MM.1S (cell line): ENCODE data around the gene CYP19A1.
"Not testable (repeated sequence)": the region's sequence is repeated elsewhere in the genome, so short reads cannot be mapped to it uniquely, and the experiment has no call there.

Experiments used
- DNase-seq: peaks from one replicate; pipeline ENCODE4 v3.0.0-alpha.2; 2015
- H2AFZ ChIP-seq: fragments of 300-600 bp; sonication (generic); 2 replicates; pipeline ENCODE4 v1.6.0; 2016; ENCODE audit warnings: antibody characterized with exemption, low read length
- H3F3A ChIP-seq: fragments of 300-600 bp; sonication (generic); 2 replicates; pipeline ENCODE4 v1.6.1; 2016; ENCODE audit warnings: mild to moderate bottlenecking, antibody characterized with exemption, low read length, moderate library complexity, mixed read lengths; ENCODE audit not compliant: insufficient read depth
- H3K27ac ChIP-seq: fragments of 300-600 bp; sonication (generic); 2 replicates; pipeline ENCODE4 v1.5.1; 2016; ENCODE audit warnings: mild to moderate bottlenecking, low read length
- H3K27me3 ChIP-seq: fragments of 300-600 bp; sonication (generic); replicated peaks from 2 replicates; pipeline ENCODE4 v1.6.0; 2016; ENCODE audit warnings: low read length; ENCODE audit not compliant: insufficient read depth
- H3K36me3 ChIP-seq: fragments of 300-600 bp; sonication (generic); replicated peaks from 2 replicates; pipeline ENCODE4 v1.6.1; 2016; ENCODE audit warnings: mild to moderate bottlenecking, low read length, mixed read lengths; ENCODE audit not compliant: insufficient read depth
- H3K4me1 ChIP-seq: fragments of 300-600 bp; sonication (generic); 2 replicates; pipeline ENCODE4 v1.6.1; 2016; ENCODE audit warnings: low read length, mixed read lengths
- H3K4me2 ChIP-seq: fragments of 300-600 bp; sonication (generic); 2 replicates; pipeline ENCODE4 v1.6.0; 2016; ENCODE audit warnings: low read depth, low read length
- H3K4me3 ChIP-seq: fragments of 300-600 bp; sonication (generic); 2 replicates; pipeline ENCODE4 v1.5.1; 2016; ENCODE audit warnings: low read length, mixed read lengths
- H3K79me2 ChIP-seq: fragments of 300-600 bp; sonication (generic); 2 replicates; pipeline ENCODE4 v1.6.1; 2016; ENCODE audit warnings: mixed run types, low read length, mixed read lengths
- H3K9ac ChIP-seq: fragments of 300-600 bp; sonication (generic); 2 replicates; pipeline ENCODE4 v1.6.1; 2016; ENCODE audit warnings: low read length, mixed read lengths
- H3K9me2 ChIP-seq: fragments of 300-600 bp; sonication (generic); replicated peaks from 2 replicates; pipeline ENCODE4 v1.6.1; 2016; ENCODE audit warnings: mild to moderate bottlenecking, low read length, mixed read lengths; ENCODE audit not compliant: insufficient read depth
- H3K9me3 ChIP-seq: fragments of 300-600 bp; sonication (generic); replicated peaks from 2 replicates; pipeline ENCODE4 v1.6.1; 2016; ENCODE audit warnings: mild to moderate bottlenecking, low read length, mixed read lengths; ENCODE audit not compliant: insufficient read depth
- H4K20me1 ChIP-seq: fragments of 300-600 bp; sonication (generic); 2 replicates; pipeline ENCODE4 v1.6.1; 2016; ENCODE audit warnings: mild to moderate bottlenecking, low read length, moderate library complexity, mixed read lengths; ENCODE audit not compliant: insufficient read depth
- CTCF ChIP-seq: fragments of 300-600 bp; sonication (generic); IDR thresholded peaks from 2 replicates; pipeline ENCODE4 v1.5.1; 2016; ENCODE audit warnings: antibody characterized with exemption, low read length, mixed read lengths
- EZH2 ChIP-seq: fragments of 300-600 bp; sonication (generic); optimal IDR thresholded peaks from 2 replicates; pipeline ENCODE3; 2017; ENCODE audit warnings: low read depth, mild to moderate bottlenecking, antibody characterized with exemption, low read length, mixed read lengths
- EZH2phosphoT487 ChIP-seq: fragments of 300-600 bp; sonication (generic); IDR thresholded peaks from 2 replicates; pipeline ENCODE4 v1.6.1; 2018; ENCODE audit warnings: antibody characterized with exemption, low read length

Gene CYP19A1

GRCh38 chr15:51191766-51192165, 146.6 kb downstream of the CYP19A1 start:
- H3K27ac ChIP-seq = no peak overlapping the region
- no peak for DNase-seq
- no peaks in the 10 kb centered on the region for H3F3A ChIP-seq
- H3K9ac ChIP-seq = no peak overlapping the region
- no peaks in the 10 kb centered on the region for H4K20me1 ChIP-seq
- no peak overlapping the region for H3K4me3 ChIP-seq
- no peaks in the 10 kb centered on the region for H3K79me2 ChIP-seq
- no peaks in the 10 kb centered on the region for H3K9me2 ChIP-seq
- no peaks in the 10 kb centered on the region for H3K4me1 ChIP-seq
- H2AFZ ChIP-seq = no peak overlapping the region
- H3K36me3 ChIP-seq = no peaks in the 10 kb centered on the region
- no peaks in the 10 kb centered on the region for H3K9me3 ChIP-seq
- no peaks in the 10 kb centered on the region for H3K27me3 ChIP-seq
- TF ChIP-seq EZH2 = no peak
- H3K4me2 ChIP-seq = no peak overlapping the region

GRCh38 chr15:51191072-51191670, 147.2 kb downstream of the CYP19A1 start:
- H3K4me2 ChIP-seq = no peak overlapping the region
- no peak overlapping the region for H3K9ac ChIP-seq
- H3K4me3 ChIP-seq = no peak overlapping the region
- H3F3A ChIP-seq = no peaks in the 10 kb centered on the region
- H3K9me3 ChIP-seq = no peaks in the 10 kb centered on the region
- H3K36me3 ChIP-seq = no peaks in the 10 kb centered on the region
- no peaks in the 10 kb centered on the region for H3K9me2 ChIP-seq
- no peaks in the 10 kb centered on the region for H4K20me1 ChIP-seq
- no peaks in the 10 kb centered on the region for H3K27me3 ChIP-seq
- no peaks in the 10 kb centered on the region for H3K79me2 ChIP-seq
- H3K27ac ChIP-seq = no peak overlapping the region
- H3K4me1 ChIP-seq = no peaks in the 10 kb centered on the region
- TF ChIP-seq EZH2phosphoT487 (no peak), EZH2 (no peak), CTCF (no peak)
- no peak for DNase-seq
- no peak overlapping the region for H2AFZ ChIP-seq

- Histone ChIP-seq H3K79me2 (no peaks in the 10 kb centered on the region), H4K20me1 (no peaks in the 10 kb centered on the region), H3K4me3 (no peak overlapping the region), H3K9ac (no peak overlapping the region), H2AFZ (no peak overlapping the region), H3F3A (no peaks in the 10 kb centered on the region), H3K4me1 (no peaks in the 10 kb centered on the region), H3K9me2 (no peaks in the 10 kb centered on the region), H3K27me3 (no peaks in the 10 kb centered on the region), H3K9me3 (no peaks in the 10 kb centered on the region), H3K27ac (no peak overlapping the region), H3K36me3 (no peaks in the 10 kb centered on the region), H3K4me2 (no peak overlapping the region)
- DNase-seq = no peak
- TF ChIP-seq CTCF (no peak), EZH2 (no peak), EZH2phosphoT487 (no peak)
Observed at GRCh38 chr15:51190424-51191068, 147.8 kb downstream of the CYP19A1 start.

- Histone ChIP-seq H3F3A (no peaks in the 10 kb centered on the region), H3K36me3 (no peaks in the 10 kb centered on the region), H3K9me3 (no peaks in the 10 kb centered on the region), H3K79me2 (no peaks in the 10 kb centered on the region), H3K27ac (no peak overlapping the region), H2AFZ (no peak overlapping the region), H3K4me2 (no peak overlapping the region), H3K9me2 (no peaks in the 10 kb centered on the region), H3K4me1 (no peaks in the 10 kb centered on the region), H3K27me3 (no peaks in the 10 kb centered on the region), H3K9ac (no peak overlapping the region), H4K20me1 (no peaks in the 10 kb centered on the region), H3K4me3 (no peak overlapping the region)
- DNase-seq = no peak
- TF ChIP-seq CTCF = no peak
- no peak for TF ChIP-seq EZH2
- no peak for TF ChIP-seq EZH2phosphoT487
Observed at GRCh38 chr15:51189669-51190385, 148.6 kb downstream of the CYP19A1 start.

- H2AFZ ChIP-seq, H3K9me3 ChIP-seq, H3K9me2 ChIP-seq, H3K27me3 ChIP-seq, H4K20me1 ChIP-seq, H3K79me2 ChIP-seq, H3K4me2 ChIP-seq, H3K9ac ChIP-seq, H3K36me3 ChIP-seq, H3K4me1 ChIP-seq, H3K4me3 ChIP-seq, H3K27ac ChIP-seq, DNase-seq, H3F3A ChIP-seq: not testable (repeated sequence)
Observed at GRCh38 chr15:51188791-51189190, 149.6 kb downstream of the CYP19A1 start.
